GM12878 (cell line): ENCODE data around the gene NUMB. TPM values are rescaled to one million over a fixed set of nuclear protein-coding genes. Genes with fewer than 3 reads are reported as not detected.

Source experiments
- ATAC-seq: fragments of 200-7000 bp; cut with Tn5 transposase; 3 replicates; pipeline ENCODE4 v1.9.1; 2020; ENCODE audit warnings: mild to moderate bottlenecking, moderate library complexity
- BruUV-seq: library from RNA; stranded (reverse); fragments of 400-500 nt; replicated peaks from 2 replicates; lab custom pipeline; 2021; lab: Mats Ljungman, UMichigan
- CTCF ChIA-PET: fragments of 300-600 bp; sonication (Branson Sonifier 250); formaldehyde crosslinking; extraction: SDS; loops from one replicate; lab custom pipeline; 2021; ENCODE audit warnings: inconsistent platforms; lab: Yijun Ruan, JAX
- POLR2A ChIA-PET: fragments of 350-600 bp; formaldehyde crosslinking; extraction: SDS; loops from one replicate; lab custom pipeline; 2021; ENCODE audit warnings: inconsistent platforms; lab: Charles Lee
- RAD21 ChIA-PET: fragments of 300-600 bp; sonication (Branson Sonifier 250); formaldehyde crosslinking; loops from one replicate; lab custom pipeline; 2023; ENCODE audit warnings: antibody characterized with exemption; ENCODE audit not compliant: unreplicated experiment; lab: Charles Lee
- SMC1A ChIA-PET: fragments of 300-600 bp; sonication (Branson Sonifier 250); formaldehyde crosslinking; loops from one replicate; lab custom pipeline; 2023; ENCODE audit not compliant: unreplicated experiment, uncharacterized antibody; lab: Charles Lee
- DNase-seq: peaks from one replicate; pipeline ENCODE4 v3.0.0-alpha.2; 2011; ENCODE audit warnings: low read depth, low spot score
- FAIRE-seq: peaks from 3 replicates; lab custom pipeline; 2011; peaks lifted over from hg19 to GRCh38; lab: Jason Lieb, UNC
- H2AFZ ChIP-seq: 2 replicates; pipeline ENCODE4 v1.6.0; 2011; ENCODE audit warnings: low read depth, low read length, control low read depth; ENCODE audit not compliant: control insufficient read depth
- H3K27ac ChIP-seq: 2 replicates; pipeline ENCODE4 v1.5.1; 2011; ENCODE audit warnings: control low read depth; ENCODE audit not compliant: control insufficient read depth, insufficient read depth
- H3K27me3 ChIP-seq, 2 experiments: replicated peaks in 1 of 2; 2 replicates each; pipeline versions ENCODE4 v1.6.0 to v1.6.1; 2011; ENCODE audit warnings: low read length in 1 of 2; ENCODE audit not compliant: control insufficient read depth in 2 of 2, insufficient read depth in 2 of 2
- H3K36me3 ChIP-seq, 2 experiments: 2 replicates each; pipeline ENCODE4 v1.5.1; 2011; ENCODE audit warnings: low read length in 1 of 2; ENCODE audit not compliant: control insufficient read depth in 2 of 2, insufficient read depth in 2 of 2
- H3K4me1 ChIP-seq: 2 replicates; pipeline ENCODE4 v1.6.1; 2011; ENCODE audit warnings: mild to moderate bottlenecking, low read length, moderate library complexity, mixed read lengths; ENCODE audit not compliant: control insufficient read depth, insufficient read depth
- H3K4me2 ChIP-seq: 2 replicates; pipeline ENCODE4 v1.6.0; 2011; ENCODE audit warnings: control low read depth; ENCODE audit not compliant: control insufficient read depth, insufficient read depth
- H3K4me3 ChIP-seq: fragments of 200-600 bp; sonication (generic); 2 replicates; pipeline ENCODE4 v1.5.1; 2016
- H3K79me2 ChIP-seq: 2 replicates; pipeline ENCODE4 v1.6.0; 2011; ENCODE audit warnings: low read length; ENCODE audit not compliant: control insufficient read depth, insufficient read depth
- H3K9ac ChIP-seq: 2 replicates; pipeline ENCODE4 v1.8.0; 2011; ENCODE audit warnings: low read length, control low read depth, mixed read lengths; ENCODE audit not compliant: control insufficient read depth, insufficient read depth
- H3K9me3 ChIP-seq: replicated peaks from 3 replicates; pipeline ENCODE4 v1.5.1; 2011; ENCODE audit warnings: mild to moderate bottlenecking, low read length; ENCODE audit not compliant: control insufficient read depth, insufficient read depth
- H4K20me1 ChIP-seq: 2 replicates; pipeline ENCODE4 v1.6.0; 2011; ENCODE audit not compliant: control insufficient read depth, insufficient read depth
- BCLAF1 ChIP-seq: fragments of 450-650 bp; IDR thresholded peaks from 2 replicates; pipeline ENCODE4 v1.6.1; 2017; ENCODE audit warnings: antibody characterized with exemption, mild to moderate bottlenecking, moderate library complexity
- E2F4 ChIP-seq: IDR thresholded peaks from 2 replicates; pipeline ENCODE4 v1.6.1; 2012; ENCODE audit warnings: low read depth, low read length, improper control_type of control experiment
- ESRRA ChIP-seq: IDR thresholded peaks from 2 replicates; pipeline ENCODE4 v1.6.1; 2012; ENCODE audit warnings: mild to moderate bottlenecking, low read length, improper control_type of control experiment
- IRF3 ChIP-seq: fragments of 450-650 bp; IDR thresholded peaks from 2 replicates; pipeline ENCODE4 v1.6.1; 2014; ENCODE audit warnings: mild to moderate bottlenecking
- IRF5 ChIP-seq: fragments of 450-650 bp; IDR thresholded peaks from 2 replicates; pipeline ENCODE4 v1.6.1; 2017; ENCODE audit warnings: borderline replicate concordance
- JUND ChIP-seq: IDR thresholded peaks from 2 replicates; pipeline ENCODE4 v1.6.1; 2012; ENCODE audit warnings: low read depth, mild to moderate bottlenecking, low read length, improper control_type of control experiment, moderate library complexity
- MXI1 ChIP-seq: fragments of 150-350 bp; IDR thresholded peaks from 2 replicates; pipeline ENCODE4 v1.6.1; 2011; ENCODE audit warnings: low read depth, mild to moderate bottlenecking, inconsistent platforms, low read length, improper control_type of control experiment
- RUNX3 ChIP-seq: IDR thresholded peaks from 2 replicates; pipeline ENCODE4 v1.6.1; 2012; ENCODE audit warnings: low read length, inconsistent platforms
- SKIL ChIP-seq: fragments of 450-650 bp; IDR thresholded peaks from 2 replicates; pipeline ENCODE4 v1.6.1; 2017; ENCODE audit warnings: mild to moderate bottlenecking, low read depth, inconsistent platforms; ENCODE audit not compliant: poor library complexity, severe bottlenecking
- ZNF24 ChIP-seq: fragments of 450-650 bp; IDR thresholded peaks from 2 replicates; pipeline ENCODE4 v1.6.1; 2017; ENCODE audit warnings: antibody characterized with exemption, mild to moderate bottlenecking
- WGBS: methylation state at CpG from one replicate; pipeline ENCODE4 v1.1.6; 2016; ENCODE audit warnings: low lambda C conversion rate; ENCODE audit not compliant: insufficient replicate concordance, insufficient coverage; ENCODE audit errors: missing lambda C conversion rate; 5-methylcytosine and 5-hydroxymethylcytosine counted together
- in situ Hi-C: fragments of 300-500 bp; cut with MboI; formaldehyde crosslinking; loops from 9 replicates; pipeline ENCODE4 v1.14.3; 2018; ENCODE audit warnings: mixed read lengths
- intact Hi-C: fragments of 100-400 bp; cut with micrococcal nuclease; formaldehyde crosslinking; loops from one replicate; pipeline ENCODE4 v1.14.2; 2022; ENCODE audit not compliant: unreplicated experiment
- polyA plus RNA-seq, 11 experiments: library from polyadenylated mRNA; depleted of rRNA in 4 of 11; unstranded in 6 of 11; stranded (reverse) in 5 of 11; fragments of >200 nt; fragmentation: Nextera tagmentation in 4 of 11; fragmentation: Illumina TruSeq in 1 of 11; extraction: Ambion mirVana in 4 of 11; extraction: Trizol in 1 of 11; gene quantifications; 1 replicate in 1 of 11; 2 replicates in 10 of 11; pipeline versions ENCODE4 v1.2.1 to v1.2.3, GENCODE V29; 2011 to 2016; ENCODE audit warnings: inconsistent platforms in 2 of 11, missing spikeins in 2 of 11, low read depth in 1 of 11
- total RNA-seq, 4 experiments: library from RNA; depleted of rRNA in 3 of 4; stranded (reverse); fragments of >200 nt in 3 of 4; fragmentation: Illumina TruSeq in 1 of 4; extraction: Trizol in 1 of 4; gene quantifications; 2 replicates each; pipeline versions ENCODE4 v1.2.1 to v1.2.3, GENCODE V29; 2013 to 2021

Gene NUMB
- total and polyA plus RNA-seq, 10 of the 15 experiments (the other 5 are each of a cell fraction or from before 2014, with no cell fraction given), result 22.0 to 147 (median 48.9) TPM

GRCh38 chr14:73403181-73403752 lies 55.1 kb downstream of the NUMB start (continued):
- no peak for TF ChIP-seq IRF3

GRCh38 chr14:73402579-73402978 lies 55.8 kb downstream of the NUMB start:
- Histone ChIP-seq H3K4me2 (peak overlapping the region; percentile 73), H3K27me3 (no peaks in the 10 kb centered on the region), H2AFZ (no peak overlapping the region), H3K79me2 (peaks cover 8% of the 10 kb centered on the region), H3K27ac (peak overlapping the region; percentile 45), H3K9me3 (peaks cover 2% of the 10 kb centered on the region; the same call in 2 of the 3 replicates), H3K4me1 (peaks cover 28% of the 10 kb centered on the region), H4K20me1 (peaks cover 3% of the 10 kb centered on the region; the same call in 1 of the 2 replicates), H3K4me3 (no peak overlapping the region), H3K9ac (no peak overlapping the region), H3K36me3 (no peaks in the 10 kb centered on the region; a peak in 1 of 4 replicates)
- intact Hi-C loops (loop anchor here (5.0 kb wide), 1 partner anchor 55 kb away; the partner anchor contains the start of gene NUMB), in situ Hi-C loops (no loop called here)
- ChIA-PET RAD21 (interaction anchor here (0.9 to 4.8 kb wide), 24 partner anchors 10 to 180 kb away, joined by 3 to 64 read pairs (median 6); partner anchors contain the start of gene NUMB), SMC1A (interaction anchor here (0.6 to 7.4 kb wide), 24 partner anchors 9 to 154 kb away, joined by 3 to 109 read pairs (median 6); partner anchors contain the start of gene NUMB), CTCF (interaction anchor here (0.7 to 4.0 kb wide), 13 partner anchors 9 to 229 kb away, joined by 3 to 28 read pairs (median 7); no protein-coding TSS in a partner anchor), POLR2A (interaction anchor here (0.5 to 4.7 kb wide), 13 partner anchors 9 to 310 kb away, joined by 3 to 34 read pairs (median 6); partner anchors contain the start of gene NUMB)
- FAIRE-seq (no peak), ATAC-seq (peak; percentile 65), DNase-seq (peak; percentile 59)
- BruUV-seq, result TSS peak; percentile 2
- 0% methylated on average over 2 of the region's 2 CpGs for WGBS
- peak; percentile 56 for TF ChIP-seq SKIL
- TF ChIP-seq ESRRA, result no peak
- no peak for TF ChIP-seq BCLAF1
- no peak for TF ChIP-seq MXI1
- peak; percentile 58; the same call in 1 of the 2 replicates for TF ChIP-seq ZNF24
- no peak for TF ChIP-seq JUND
- no peak for TF ChIP-seq IRF5
- TF ChIP-seq RUNX3, result peak; percentile 44; the same call in 1 of the 2 replicates
- TF ChIP-seq E2F4, result no peak
